OCI-LY1 (cell line): ENCODE measurements around the gene MXRA8.
A peak's percentile ranks its signal among the peaks of the same experiment; 100 is the strongest.

Source experiments
- H2AFZ ChIP-seq: fragments of 200-600 bp; sonication (generic), shearing (Covaris generic); 2 replicates; pipeline ENCODE4 v1.6.0; 2014; ENCODE audit warnings: antibody characterized with exemption, mild to moderate bottlenecking, low read length
- H3F3A ChIP-seq: fragments of 200-600 bp; sonication (generic), shearing (Covaris generic); 2 replicates; pipeline ENCODE4 v1.6.0; 2014; ENCODE audit warnings: mild to moderate bottlenecking, antibody characterized with exemption, low read length, moderate library complexity; ENCODE audit not compliant: insufficient read depth
- H3K27ac ChIP-seq: fragments of 200-600 bp; sonication (generic); 2 replicates; pipeline ENCODE4 v1.5.1; 2014; ENCODE audit warnings: low read length, mixed run types, mild to moderate bottlenecking, low read depth; ENCODE audit not compliant: poor library complexity, severe bottlenecking
- H3K27me3 ChIP-seq: fragments of 200-600 bp; sonication (generic); 2 replicates; pipeline ENCODE4 v1.6.0; 2014; ENCODE audit warnings: antibody characterized with exemption, mild to moderate bottlenecking, low read length, moderate library complexity; ENCODE audit not compliant: insufficient read depth
- H3K36me3 ChIP-seq: fragments of 200-600 bp; sonication (generic); 2 replicates; pipeline ENCODE4 v1.6.1; 2014; ENCODE audit warnings: mild to moderate bottlenecking, antibody characterized with exemption, low read length, moderate library complexity, mixed read lengths; ENCODE audit not compliant: insufficient read depth
- H3K4me1 ChIP-seq: fragments of 200-600 bp; sonication (generic); 2 replicates; pipeline ENCODE4 v1.5.1; 2014; ENCODE audit warnings: mild to moderate bottlenecking, low read length, moderate library complexity; ENCODE audit not compliant: insufficient read depth, severe bottlenecking
- H3K4me2 ChIP-seq: fragments of 200-600 bp; sonication (generic), shearing (Covaris generic); 2 replicates; pipeline ENCODE4 v1.6.1; 2014; ENCODE audit warnings: low read length
- H3K4me3 ChIP-seq: fragments of 200-600 bp; sonication (generic); 2 replicates; pipeline ENCODE4 v1.5.1; 2014; ENCODE audit warnings: low read length, low read depth, mild to moderate bottlenecking, mixed read lengths; ENCODE audit not compliant: poor library complexity, severe bottlenecking
- H3K79me2 ChIP-seq: fragments of 200-600 bp; shearing (Covaris generic); 2 replicates; pipeline ENCODE4 v1.6.1; 2016; ENCODE audit warnings: mixed run types, low read length, mixed read lengths; ENCODE audit not compliant: insufficient read depth
- H3K9ac ChIP-seq: fragments of 200-600 bp; sonication (generic), shearing (Covaris generic); 2 replicates; pipeline ENCODE4 v1.6.1; 2014; ENCODE audit warnings: mild to moderate bottlenecking, low read length, mixed read lengths
- H3K9me2 ChIP-seq: fragments of 200-600 bp; sonication (generic), shearing (Covaris generic); 2 replicates; pipeline ENCODE4 v1.6.1; 2014; ENCODE audit warnings: low read depth, mild to moderate bottlenecking, low read length, mixed read lengths
- H3K9me3 ChIP-seq: fragments of 200-600 bp; shearing (Covaris generic); 2 replicates; pipeline ENCODE4 v1.6.1; 2014; ENCODE audit warnings: low read length, mixed read lengths
- H4K20me1 ChIP-seq: fragments of 200-600 bp; sonication (generic), shearing (Covaris generic); 2 replicates; pipeline ENCODE4 v1.6.0; 2016; ENCODE audit warnings: mild to moderate bottlenecking, low read length; ENCODE audit not compliant: insufficient read depth
- CTCF ChIP-seq: fragments of 200-600 bp; sonication (generic), shearing (Covaris generic); IDR thresholded peaks from 2 replicates; pipeline ENCODE4 v1.5.1; 2017; ENCODE audit warnings: mild to moderate bottlenecking, antibody characterized with exemption, low read length, moderate library complexity, mixed read lengths
- EZH2 ChIP-seq: fragments of 200-600 bp; sonication (generic), shearing (Covaris generic); IDR thresholded peaks from 2 replicates; pipeline ENCODE4 v1.8.0; 2017; ENCODE audit warnings: borderline replicate concordance, mixed run types, mild to moderate bottlenecking, antibody characterized with exemption, low read length, moderate library complexity, mixed read lengths

The MXRA8 gene

DNA sequence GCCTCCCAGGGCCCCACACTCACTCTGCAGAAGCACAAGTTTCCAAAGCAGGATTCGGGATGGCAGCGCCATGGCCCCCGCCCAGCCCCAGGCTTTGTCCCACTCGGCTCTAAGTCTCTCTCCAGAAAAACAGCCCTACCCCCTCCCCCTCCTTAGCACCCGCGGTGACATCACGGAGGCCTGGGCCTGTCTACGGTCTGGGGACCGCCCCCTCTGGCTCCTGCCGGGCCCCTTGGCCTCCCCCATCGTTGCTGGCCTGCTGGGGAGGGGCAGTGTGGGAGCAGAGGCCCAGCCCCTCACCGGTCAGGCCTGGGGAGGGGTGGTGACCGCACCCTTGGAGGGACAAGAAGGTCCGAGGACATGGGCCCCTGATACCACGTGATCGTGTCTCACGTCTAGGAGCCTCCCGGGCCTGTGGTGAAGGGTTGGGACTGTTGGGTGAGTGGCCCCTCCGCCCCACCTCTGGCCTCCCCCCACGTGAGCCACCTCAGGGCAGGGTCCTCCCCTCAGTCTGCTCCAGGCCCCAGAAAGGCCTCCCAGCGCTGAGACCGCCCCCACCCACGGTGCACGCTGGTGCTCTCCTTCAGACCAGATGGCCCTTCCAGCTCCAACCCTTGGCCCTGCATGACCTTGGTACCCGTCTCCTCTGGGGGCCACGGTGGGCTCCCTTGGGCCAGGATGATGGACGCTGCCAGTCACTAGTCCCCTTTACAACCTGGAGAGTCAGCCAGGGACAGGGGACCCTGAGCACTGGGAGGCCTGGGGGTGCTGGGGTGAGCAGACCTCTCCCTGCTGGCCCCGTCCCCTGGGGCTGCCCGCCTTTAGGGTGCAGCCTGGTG lies at the start of gene MXRA8:
Gene MXRA8 (minus strand): TSS at position 123 of the 839 bp plus-strand sequence. CDS start 51 bp downstream, at position 72.
- H3K79me2 ChIP-seq: no peaks in the 10 kb centered on the region
- H3K4me3 ChIP-seq: no peak within 1 kb of the TSS
- H3F3A ChIP-seq: no peaks in the 10 kb centered on the region
- peaks cover 7% of the 10 kb centered on the region; the same call in 1 of the 2 replicates for H3K27me3 ChIP-seq
- peak within 1 kb of the TSS; percentile 23; the same call in 1 of the 2 replicates for H3K4me2 ChIP-seq
- H4K20me1 ChIP-seq: no peaks in the 10 kb centered on the region
- H3K9me2 ChIP-seq: no peaks in the 10 kb centered on the region
- H3K36me3 ChIP-seq: no peaks in the 10 kb centered on the region
- H3K27ac ChIP-seq: no peak within 1 kb of the TSS
- no peaks in the 10 kb centered on the region for H3K9me3 ChIP-seq
- peaks cover 6% of the 10 kb centered on the region for H3K4me1 ChIP-seq
- no peak for TF ChIP-seq CTCF
- no peak for TF ChIP-seq EZH2
- H3K9ac ChIP-seq: no peak within 1 kb of the TSS
- no peak within 1 kb of the TSS for H2AFZ ChIP-seq

GRCh38 chr1:1407636-1408318 lies 49.4 kb upstream of the MXRA8 start:
- Histone ChIP-seq H3K36me3 (peaks cover 50% of the 10 kb centered on the region), H3K27me3 (no peaks in the 10 kb centered on the region), H3K4me3 (peak overlapping the region; percentile 78), H3K9me3 (peaks cover 7% of the 10 kb centered on the region; the same call in 1 of the 2 replicates), H2AFZ (no peak overlapping the region), H3K4me1 (peaks cover 21% of the 10 kb centered on the region), H3F3A (no peaks in the 10 kb centered on the region), H4K20me1 (no peaks in the 10 kb centered on the region), H3K27ac (no peak overlapping the region), H3K9me2 (no peaks in the 10 kb centered on the region), H3K79me2 (peaks cover 27% of the 10 kb centered on the region), H3K9ac (peak overlapping the region; percentile 86), H3K4me2 (peak overlapping the region; percentile 70)
- TF ChIP-seq EZH2: no peak
- no peak for TF ChIP-seq CTCF

DNA sequence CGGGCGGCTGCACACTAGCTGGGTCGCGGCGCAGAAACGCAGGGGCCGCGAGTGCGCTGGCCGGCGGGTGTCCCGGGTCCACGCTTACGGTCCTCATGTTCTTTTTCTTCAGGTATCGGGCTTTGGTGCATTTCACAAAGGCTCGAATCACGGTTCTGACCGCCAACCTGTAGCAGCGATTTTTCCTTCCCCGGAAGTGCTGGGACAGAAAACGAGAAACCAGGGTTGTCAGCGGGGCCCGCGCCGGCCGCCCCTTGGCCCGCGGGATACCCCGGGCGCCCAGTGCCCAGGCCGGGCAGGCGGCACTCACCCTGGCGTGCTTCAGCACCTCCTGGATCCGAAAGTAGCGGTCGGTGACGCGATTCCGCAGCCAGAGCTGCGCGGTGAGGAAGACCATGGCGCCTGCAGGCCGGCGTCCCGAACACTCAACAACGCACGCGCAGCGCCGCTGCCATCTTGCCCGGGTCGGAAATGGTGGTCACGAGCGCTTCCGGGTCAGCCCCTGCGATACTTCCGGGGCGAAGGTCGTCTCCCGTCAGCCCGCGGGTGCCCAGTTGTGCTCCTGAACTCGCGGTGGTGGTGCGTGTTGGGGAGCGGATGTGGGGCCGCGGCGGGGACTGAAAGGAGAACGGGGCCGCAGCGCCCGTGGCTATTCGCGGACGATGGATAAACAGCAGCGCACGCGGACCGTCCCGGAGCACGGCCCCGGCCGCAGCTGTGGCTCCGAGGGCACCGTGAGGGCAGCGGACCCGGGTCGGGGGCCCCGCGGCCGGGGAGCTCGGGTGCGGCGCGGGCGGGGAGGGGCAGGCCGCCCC lies 48.7 kb upstream of the MXRA8 start, which contains the start of gene MRPL20:
Gene MRPL20 (minus strand): TSS at position 473 of the 815 bp plus-strand sequence. CDS start 76 bp downstream, at position 397.
- peaks cover 27% of the 10 kb centered on the region for H3K79me2 ChIP-seq
- H3K9me3 ChIP-seq: 0 out of 2 replicates have a peak, but pooled peaks cover under 1% of the 10 kb centered on the region
- no peak within 1 kb of the TSS for H2AFZ ChIP-seq
- peak within 1 kb of the TSS; percentile 13 for H3K27ac ChIP-seq
- H3K36me3 ChIP-seq: peaks cover 58% of the 10 kb centered on the region
- peak within 1 kb of the TSS; percentile 86 for H3K9ac ChIP-seq
- peak within 1 kb of the TSS; percentile 96 for H3K4me2 ChIP-seq
- peak within 1 kb of the TSS; percentile 78 for H3K4me3 ChIP-seq
- no peaks in the 10 kb centered on the region for H4K20me1 ChIP-seq
- no peaks in the 10 kb centered on the region for H3F3A ChIP-seq
- peaks cover 21% of the 10 kb centered on the region for H3K4me1 ChIP-seq
- TF ChIP-seq CTCF (no peak), EZH2 (no peak)
- no peaks in the 10 kb centered on the region for H3K9me2 ChIP-seq
- no peaks in the 10 kb centered on the region for H3K27me3 ChIP-seq
